HG02885 (cell line): ENCODE measurements around the gene PTPRU.
"Not testable (repeated sequence)": the region's sequence is repeated elsewhere in the genome, so short reads cannot be mapped to it uniquely, and the experiment has no call there.

Experiments
- ATAC-seq: cut with Tn5 transposase; IDR thresholded peaks from one replicate; pipeline ENCODE4 v1.9.1; 2021; ENCODE audit warnings: mild to moderate bottlenecking; ENCODE audit not compliant: unreplicated experiment, poor library complexity

Gene PTPRU

DNA sequence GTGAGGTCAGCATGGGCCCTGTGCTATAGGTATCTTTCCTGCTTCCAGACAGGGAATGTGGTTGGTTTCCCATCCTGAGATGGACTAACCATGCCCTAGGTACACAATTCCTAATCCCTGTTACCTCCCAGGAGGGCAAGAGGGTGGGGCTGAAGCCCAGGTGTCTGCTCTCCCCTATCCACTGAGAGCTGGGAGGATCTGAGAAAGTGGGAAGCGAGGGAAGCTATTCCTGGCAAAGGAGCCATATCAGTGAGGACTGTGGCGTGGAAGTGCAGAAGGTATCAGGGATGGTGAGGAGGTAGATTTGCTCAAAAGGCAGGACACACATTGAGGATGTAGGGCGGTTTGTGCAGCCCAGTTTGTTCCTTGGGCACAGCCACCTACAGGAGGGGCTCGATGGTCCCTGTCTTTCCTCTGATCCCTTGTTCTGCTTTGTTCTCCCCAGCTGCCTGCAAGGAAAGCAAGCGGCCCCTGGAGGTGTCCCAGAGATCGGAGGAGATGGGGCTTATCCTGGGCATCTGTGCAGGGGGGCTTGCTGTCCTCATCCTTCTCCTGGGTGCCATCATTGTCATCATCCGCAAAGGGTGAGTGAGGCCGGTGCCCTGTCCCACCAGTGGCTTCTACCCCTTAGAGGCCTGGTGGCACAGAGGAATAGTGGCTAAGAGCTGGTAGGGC is 48.1 kb downstream of the PTPRU start:
- no peak for ATAC-seq

DNA sequence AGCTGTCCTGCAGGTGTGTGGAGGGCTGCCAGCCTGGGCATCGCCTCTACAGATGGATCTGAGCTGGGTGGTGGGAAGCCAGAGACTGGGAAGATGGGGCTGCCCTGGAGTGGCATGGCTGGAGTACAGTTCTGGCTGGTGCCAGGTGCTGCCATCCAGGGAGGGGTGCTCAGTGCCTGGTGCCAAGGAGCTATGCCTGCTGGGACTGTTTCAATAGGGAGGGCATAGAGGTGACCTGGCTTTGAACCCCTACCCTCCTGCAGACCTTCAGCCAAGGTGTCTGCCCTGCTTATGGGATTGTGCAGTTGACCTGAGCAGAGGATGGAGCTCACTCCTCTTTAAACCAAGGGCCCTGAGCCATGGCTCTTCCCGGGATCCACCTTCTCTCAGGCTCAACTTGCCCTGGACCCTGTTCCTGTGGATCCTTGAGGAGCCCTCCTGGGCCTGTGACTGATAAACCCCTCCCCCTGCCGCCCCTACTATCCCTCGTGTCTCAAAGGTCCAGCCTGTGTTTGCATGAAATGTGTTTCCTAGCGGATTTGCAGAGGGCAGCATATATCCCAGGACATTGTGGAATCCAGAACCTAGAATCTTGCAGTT is 48.7 kb downstream of the PTPRU start:
- no peak for ATAC-seq

DNA sequence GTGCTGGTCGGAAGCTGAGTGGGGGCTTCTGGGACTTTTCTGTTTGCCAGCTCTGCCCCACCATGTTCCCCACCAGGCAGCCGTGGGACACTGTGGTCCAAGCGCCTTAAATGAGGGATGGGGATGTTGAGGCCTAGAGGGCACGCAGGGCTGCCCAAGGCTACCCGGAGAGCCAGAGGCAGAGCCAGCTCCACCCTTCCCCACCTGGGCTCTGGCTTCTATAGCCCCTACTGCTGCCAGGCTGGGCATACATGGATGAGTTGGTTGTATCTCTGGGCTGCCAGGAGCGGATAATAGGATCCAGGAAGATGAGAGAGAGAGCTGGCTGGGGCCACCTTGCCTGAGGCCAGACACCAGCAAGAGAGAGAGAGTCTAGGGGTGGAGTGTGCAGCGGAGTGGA is 49.4 kb downstream of the PTPRU start:
- ATAC-seq: no peak

DNA sequence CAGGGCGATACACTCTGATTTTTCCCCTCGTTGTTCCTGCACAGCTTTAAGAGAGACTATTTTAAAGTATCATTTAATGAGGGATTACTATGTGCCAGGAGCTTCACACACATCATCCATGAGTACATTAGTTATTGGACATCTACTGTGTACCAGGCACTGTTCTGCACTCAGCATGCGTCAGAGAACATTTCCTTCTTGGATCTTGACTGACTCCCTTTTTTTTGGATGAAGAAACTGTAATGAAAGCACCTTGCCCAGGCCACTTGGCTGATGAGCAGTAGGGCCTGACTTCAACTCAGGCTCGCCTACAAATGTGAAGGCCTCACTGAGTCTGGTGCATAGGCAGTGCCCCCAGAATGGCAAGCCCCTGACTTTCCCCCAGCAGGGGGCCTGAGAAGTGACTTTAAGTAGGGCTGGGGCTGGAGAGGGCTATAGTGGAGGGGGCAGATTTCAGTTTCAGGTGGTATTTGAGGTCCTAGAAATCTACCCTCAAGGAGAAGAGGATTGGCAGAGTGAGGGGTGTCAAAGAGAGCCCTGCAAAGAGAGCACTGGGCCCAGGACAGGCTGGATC is 50.0 kb downstream of the PTPRU start:
- ATAC-seq: no peak

DNA sequence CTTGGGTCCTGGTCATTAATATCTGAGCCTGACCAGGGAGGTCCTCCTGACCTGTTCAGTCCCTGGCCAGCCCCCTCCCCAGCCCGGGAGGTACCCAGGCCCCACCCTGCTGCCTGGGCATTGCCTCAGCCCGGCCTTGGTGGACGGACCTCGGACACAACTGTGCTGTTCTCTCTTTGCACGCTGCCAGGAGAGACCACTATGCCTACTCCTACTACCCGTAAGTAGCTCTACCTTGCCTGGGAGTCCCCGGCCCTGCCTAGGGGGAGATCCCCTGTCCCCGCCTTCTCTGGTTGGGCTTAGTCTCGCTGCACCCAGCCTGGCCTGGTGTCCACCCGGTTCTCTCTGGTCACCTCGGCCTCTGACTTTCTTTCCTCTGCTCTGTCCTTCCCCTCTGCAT is 53.2 kb downstream of the PTPRU start:
- no peak for ATAC-seq

DNA sequence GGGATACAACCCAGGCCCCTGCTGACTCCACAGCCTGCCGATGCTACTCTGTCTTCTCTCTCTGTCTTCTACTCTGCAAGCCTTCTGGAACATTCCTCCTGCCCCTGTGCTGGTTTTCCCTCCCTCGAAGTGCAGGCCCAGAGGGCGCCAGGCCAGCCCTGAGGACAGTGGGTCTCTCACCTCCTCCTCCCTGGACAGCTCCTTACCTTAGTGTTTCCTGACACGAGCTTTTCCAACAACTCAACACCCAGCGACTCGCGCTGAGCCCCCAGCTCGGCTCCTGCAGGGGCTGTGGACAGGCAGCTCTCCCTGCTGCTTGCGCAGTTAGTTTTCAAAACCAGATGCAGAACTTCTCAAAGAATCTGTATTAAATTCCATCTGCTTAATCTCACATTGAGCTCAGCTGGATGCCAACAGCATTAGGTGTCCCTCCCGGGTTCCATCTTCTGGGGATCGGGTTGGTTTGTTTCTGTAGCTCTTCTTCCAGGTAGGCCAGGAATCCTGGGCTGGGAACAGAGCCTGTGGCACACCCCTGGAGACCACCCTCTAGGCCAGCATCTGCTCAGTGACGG is 54.2 kb downstream of the PTPRU start:
- ATAC-seq: no peak

DNA sequence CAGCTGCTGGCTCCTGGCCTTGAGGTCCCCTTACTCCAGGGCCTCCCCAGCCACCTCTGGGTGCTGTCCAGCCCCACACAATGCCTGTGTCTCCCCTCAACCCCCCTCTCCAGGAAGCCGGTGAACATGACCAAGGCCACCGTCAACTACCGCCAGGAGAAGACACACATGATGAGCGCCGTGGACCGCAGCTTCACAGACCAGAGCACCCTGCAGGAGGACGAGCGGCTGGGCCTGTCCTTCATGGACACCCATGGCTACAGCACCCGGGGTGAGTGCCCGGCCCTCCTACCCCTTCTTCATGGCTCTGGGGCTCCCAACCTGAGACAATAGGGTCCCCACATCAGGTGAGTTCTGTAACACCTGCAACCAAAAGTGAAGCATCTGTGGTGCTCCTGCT is 55.4 kb downstream of the PTPRU start:
- no peak for ATAC-seq

DNA sequence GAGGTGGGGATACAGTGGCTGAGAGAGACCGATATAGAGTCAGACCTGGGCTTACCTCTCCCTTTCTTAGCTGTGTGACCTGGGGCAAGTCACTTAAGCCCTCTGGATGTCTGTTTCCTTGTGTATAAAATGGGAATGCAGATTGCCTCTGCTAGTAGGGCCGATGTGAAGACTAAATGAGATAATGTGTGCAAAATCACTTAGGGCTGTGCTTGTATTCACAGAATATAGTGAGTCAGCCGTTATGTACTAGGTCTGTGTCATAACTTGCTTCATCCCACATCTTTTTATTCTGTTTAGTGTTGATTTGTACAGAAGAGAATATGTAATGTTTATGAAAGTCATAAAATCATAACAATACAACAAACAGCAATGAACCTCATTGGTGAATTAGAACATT is 56.0 kb downstream of the PTPRU start:
- ATAC-seq: no peak

DNA sequence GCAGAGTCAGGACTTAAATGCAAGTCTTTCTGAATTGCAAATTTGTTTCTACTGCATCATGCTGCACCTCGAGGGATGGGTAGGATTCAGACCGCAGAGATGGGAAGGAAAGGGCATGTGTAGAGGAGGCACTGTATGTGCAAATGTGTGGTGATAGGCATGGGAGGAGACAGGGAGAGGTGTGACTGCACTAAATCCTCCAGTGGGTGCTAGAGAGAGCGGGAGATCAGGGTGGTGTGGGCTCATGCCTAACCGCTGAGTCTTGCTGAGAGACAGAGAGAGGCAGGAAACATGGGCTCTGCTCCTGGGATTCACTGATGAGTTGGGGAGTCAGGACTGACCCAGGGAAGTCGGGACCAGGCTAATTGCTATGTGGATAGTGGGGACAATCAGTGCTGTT is 61.1 kb downstream of the PTPRU start:
- no peak for ATAC-seq

DNA sequence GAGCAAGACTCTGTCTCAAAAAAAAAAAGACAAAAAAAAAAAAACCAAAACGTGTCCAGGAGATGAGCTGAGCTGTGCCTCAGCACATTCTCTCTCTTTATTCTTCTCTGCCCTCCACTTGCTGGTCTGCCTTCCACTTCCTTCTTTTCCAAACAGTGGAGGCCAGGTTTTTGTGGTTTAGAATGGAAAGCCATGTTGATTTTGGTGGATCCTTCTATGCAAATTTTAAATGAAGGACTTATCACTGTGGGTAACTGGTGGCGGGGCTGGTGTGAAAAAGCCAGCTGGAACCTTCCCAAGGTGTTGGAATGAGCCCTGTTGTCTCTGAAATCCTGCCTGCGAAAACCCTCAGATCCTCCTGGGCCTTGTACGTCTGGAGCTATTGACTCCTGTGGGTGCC is 61.9 kb downstream of the PTPRU start:
- no peak for ATAC-seq

DNA sequence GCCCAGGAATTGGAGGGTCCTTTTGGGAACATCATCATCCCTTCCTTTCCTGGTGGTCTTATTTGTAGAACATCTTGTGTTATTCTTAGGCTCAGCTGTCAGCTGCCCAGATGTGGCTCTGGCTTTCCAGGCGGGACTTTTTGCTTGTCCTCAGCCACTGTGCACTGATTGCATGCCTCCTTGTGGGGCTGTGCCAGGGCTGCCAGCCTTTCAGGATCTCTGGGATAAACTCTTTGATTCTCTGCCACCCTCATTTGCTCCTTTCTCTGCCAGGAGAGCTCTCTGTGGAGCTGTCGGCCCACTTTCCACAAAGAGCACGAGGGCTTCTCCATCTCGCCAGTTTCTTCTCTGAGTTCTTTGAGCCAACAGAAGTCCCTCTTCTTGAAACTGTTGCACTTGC is 63.1 kb downstream of the PTPRU start:
- ATAC-seq: no peak

DNA sequence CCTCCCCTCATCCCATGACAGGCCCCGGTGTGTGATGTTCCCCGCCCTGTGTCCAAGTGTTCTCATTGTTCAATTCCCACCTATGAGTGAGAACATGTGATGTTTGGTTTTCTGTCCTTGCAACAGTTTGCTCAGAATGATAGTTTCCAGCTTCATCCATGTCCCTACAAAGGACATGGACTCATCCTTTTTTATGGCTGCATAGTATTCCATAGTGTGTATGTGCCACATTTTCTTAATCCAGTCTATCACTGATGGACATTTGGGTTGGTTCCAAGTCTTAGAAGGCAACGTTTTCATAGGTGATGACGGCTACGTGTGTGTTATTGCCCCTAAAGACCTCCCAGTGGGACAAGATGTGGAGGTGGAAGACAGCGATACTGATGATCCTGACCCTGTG is 65.4 kb downstream of the PTPRU start:
- not testable (repeated sequence) for ATAC-seq

DNA sequence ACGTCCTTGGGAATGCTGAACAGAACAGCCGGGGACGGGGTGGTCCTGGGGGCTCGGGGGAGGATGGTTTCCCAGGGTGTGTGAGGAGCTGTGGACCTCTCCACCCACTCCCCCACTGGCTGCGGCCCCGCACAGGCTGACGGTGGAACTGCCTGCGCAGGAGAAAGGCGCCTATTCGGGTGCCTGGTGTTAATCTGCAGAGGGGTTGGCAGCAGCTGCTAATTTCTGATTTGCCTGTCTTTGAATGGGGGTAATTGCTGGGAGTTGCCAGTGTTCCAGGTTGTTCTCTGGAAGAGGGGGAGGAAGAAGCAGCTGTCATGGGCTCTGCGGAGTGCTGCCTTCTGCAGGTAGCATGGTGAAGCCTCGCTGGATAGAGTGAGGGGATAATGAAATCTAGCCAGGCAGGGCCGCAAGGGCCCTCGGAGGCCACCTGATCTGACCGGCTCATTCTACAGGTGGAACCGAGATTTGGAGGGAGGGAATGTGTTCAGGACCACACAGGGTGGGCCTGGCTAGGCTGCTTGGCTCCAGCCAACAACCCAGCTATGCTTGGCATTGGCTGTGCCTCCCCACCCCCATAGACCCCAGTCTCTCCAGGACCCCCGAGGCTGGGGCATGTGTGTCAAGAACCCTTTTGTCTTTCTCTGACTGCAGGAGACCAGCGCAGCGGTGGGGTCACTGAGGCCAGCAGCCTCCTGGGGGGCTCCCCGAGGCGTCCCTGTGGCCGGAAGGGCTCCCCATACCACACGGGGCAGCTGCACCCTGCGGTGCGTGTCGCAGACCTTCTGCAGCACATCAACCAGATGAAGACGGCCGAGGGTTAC is 67.1 kb downstream of the PTPRU start:
- no peak for ATAC-seq

DNA sequence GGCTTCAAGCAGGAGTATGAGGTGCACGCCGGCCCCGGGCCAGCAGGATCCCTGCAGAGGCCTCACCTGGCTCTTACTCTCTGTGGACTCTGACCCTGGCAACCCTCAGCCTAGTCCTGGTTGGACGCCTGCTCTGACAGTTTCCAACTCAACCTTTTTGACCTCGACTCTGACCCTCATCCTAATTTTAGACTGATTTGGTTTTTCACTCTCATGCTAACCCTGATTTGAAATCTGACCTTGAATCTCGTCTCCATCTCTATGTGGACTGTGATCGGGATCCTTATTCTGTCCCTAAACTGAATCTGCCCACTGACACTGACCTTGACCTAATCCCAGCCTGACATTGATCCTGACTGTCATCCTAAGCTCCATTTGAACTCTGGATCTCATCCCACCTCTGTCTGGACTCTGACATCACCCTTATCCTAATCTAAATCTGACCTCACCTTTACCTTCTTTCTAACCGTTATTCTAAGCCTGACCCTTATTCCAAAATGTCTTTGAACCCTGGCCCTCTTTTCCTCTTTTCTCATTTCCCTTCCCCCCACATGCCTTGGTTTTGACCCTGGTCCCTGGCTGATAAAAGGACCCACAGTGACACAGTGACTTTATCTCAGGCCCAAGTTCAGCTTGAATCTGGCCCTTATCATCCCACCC is 67.8 kb downstream of the PTPRU start:
- ATAC-seq: no peak

DNA sequence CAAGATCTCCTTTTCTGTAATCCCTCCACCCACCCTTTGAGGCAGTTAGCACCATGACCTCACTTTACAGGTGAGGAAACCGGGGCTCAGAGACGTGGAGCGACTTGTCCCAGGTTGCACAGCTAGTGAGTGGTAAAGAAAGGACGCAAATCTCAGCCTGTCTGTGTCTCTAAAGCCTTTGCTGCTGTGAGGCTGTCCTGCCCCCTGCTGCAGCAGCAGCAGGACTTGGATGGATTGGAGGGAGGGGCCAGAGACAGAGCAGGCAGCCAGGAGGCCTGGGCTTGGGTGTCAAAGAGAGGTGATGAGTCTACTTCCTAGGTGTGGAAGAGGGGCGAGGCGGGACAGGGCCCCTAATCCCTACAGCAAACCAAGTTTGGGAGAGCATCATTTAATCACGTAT is 69.6 kb downstream of the PTPRU start:
- ATAC-seq: no peak

DNA sequence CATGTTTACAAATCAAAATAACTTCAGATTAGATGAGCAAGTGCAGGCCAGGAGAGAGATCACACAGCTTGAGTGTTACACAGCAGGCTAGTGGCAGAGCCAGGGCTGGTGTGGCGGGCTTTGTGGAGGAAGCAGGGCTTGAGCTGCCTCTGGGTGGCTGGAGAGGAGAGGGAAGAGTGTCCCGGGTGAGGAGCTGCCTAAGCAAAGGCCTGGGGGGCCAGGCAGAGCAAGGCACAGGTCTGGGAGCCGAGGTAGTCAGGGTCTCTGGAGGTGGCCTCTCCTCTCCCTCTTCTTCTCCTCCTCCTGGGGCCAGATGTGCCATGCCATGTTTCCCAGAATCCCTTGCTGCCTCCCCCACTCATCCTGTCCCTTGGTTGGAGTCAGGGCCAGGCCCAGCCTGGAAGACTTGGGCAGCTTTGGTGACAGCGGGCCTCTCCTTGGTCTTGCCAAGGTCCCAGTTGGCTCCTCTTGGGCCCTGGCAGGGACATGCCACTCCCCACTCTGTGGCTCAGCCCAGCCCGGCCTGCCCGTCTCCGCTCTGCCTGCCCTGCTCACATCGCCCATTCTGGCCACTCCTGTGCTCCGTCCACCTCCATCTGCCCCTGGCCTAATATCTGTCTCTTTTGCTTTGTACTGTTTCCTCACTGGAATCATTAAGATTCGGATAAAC is 70.3 kb downstream of the PTPRU start:
- ATAC-seq: no peak

DNA sequence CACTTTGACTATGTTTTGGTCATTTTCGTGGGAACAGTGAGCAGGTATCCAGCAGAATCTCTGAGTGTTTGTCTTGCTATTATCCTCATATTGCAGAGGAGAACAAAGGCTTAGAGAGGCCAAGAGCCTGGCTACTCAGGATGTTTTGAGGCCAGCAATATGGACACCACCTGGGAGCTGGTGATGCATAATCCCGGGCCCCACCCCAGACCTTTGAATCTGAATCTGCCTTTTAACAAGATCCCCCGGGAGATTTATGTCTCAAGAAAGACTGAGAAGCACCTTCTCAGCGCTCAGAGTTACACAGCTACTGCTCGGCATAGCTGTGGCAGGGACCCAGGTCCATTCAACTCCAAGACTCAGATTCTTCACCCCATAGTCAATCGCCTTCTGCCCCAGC is 72.8 kb downstream of the PTPRU start:
- ATAC-seq: no peak

DNA sequence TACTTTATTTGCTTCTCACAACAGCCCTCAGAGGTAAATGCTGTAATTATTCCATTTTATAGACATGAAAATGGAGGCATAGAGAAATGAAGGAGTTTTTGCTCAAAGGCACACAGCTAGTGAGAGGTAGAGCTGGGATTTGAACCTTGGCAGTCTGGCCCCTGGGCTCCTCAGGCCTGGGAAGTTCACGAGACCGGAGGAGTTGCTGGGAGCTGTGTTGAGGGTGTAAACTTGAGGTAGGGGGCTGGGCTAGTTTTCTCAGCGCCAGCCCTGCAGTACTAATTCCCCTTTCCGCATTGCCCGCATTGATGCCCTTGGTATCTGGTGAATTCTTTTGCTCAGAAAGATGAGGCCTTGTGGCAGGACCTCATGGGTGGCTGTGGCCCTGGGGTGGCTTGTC is 73.3 kb downstream of the PTPRU start:
- ATAC-seq: no peak

DNA sequence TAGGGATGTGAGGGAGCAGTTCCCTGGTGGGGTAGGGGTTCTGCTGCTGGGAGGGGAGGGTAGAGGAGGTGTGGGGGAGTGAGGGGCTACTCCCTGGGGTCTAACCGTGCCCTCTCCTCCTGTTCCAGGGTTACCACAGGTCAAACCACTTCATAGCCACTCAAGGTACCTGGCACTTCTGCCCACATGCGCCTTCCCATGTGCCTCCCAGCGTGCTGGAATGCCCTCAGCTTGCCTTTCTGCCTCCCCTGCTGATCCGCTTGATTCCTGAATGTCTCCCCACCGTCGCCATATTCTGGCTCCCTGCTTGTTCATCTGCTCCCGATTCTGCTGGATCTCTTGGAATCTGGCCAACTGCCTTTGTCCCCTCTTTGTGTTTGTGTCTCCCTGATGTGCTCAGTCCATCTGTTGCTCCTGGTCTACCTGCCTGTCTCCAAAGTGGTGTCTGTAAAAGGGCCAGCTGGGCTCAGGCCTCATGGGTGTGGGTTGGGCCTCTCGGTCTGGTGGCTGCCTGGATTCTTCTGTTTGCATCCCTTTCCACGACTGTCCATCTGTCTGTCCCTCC is 74.4 kb downstream of the PTPRU start:
- no peak for ATAC-seq
